Loucy (cell line): Measurements from ENCODE around the gene APOL6.
"Not testable (repeated sequence)": the region's sequence is repeated elsewhere in the genome, so short reads cannot be mapped to it uniquely, and the experiment has no call there.

Source experiments
- EZH2phosphoT487 ChIP-seq: fragments of 200-600 bp; IDR thresholded peaks from 2 replicates; pipeline ENCODE4 v1.6.1; 2018; ENCODE audit warnings: antibody characterized with exemption, mild to moderate bottlenecking, moderate library complexity, borderline replicate concordance
- TF ChIP-seq, protein P1 (sequence below): fragments of 200-600 bp; sonication (generic); conservative IDR thresholded peaks from 2 replicates; pipeline ENCODE4 v1.5.1; 2014; ENCODE audit warnings: mild to moderate bottlenecking, antibody characterized with exemption, low read length

DNA sequence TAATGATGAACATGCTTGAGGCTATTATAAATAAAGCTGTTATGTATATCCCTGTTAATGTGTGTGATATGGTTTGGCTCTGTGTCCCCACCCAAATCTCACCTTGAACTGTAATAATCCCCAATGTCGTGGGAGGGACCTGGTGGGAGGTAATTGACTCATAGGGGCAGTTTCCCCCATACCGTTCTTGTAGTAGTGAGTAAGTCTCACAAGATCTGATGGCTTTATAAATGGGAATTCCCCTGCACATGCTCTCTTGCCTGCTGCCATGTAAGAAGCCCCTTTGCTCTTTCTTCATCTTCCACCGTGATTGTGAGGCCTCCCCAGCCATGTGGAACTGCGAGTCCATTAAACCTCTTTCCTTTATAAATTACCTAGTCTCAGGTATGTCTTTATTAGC is 31.2 kb downstream of the APOL6 start:
- TF ChIP-seq, protein P1, sequence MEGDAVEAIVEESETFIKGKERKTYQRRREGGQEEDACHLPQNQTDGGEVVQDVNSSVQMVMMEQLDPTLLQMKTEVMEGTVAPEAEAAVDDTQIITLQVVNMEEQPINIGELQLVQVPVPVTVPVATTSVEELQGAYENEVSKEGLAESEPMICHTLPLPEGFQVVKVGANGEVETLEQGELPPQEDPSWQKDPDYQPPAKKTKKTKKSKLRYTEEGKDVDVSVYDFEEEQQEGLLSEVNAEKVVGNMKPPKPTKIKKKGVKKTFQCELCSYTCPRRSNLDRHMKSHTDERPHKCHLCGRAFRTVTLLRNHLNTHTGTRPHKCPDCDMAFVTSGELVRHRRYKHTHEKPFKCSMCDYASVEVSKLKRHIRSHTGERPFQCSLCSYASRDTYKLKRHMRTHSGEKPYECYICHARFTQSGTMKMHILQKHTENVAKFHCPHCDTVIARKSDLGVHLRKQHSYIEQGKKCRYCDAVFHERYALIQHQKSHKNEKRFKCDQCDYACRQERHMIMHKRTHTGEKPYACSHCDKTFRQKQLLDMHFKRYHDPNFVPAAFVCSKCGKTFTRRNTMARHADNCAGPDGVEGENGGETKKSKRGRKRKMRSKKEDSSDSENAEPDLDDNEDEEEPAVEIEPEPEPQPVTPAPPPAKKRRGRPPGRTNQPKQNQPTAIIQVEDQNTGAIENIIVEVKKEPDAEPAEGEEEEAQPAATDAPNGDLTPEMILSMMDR = not testable (repeated sequence)
- TF ChIP-seq EZH2phosphoT487 = not testable (repeated sequence)
